SU-DHL-6 (cell line): ENCODE results near the gene AXIN1.

Experiments
- H2AFZ ChIP-seq: fragments of 200-600 bp; sonication (generic); 2 replicates; pipeline ENCODE4 v1.6.1; 2014; ENCODE audit warnings: low read depth, mild to moderate bottlenecking, moderate library complexity, mixed read lengths, antibody characterized with exemption, low read length; ENCODE audit not compliant: severe bottlenecking
- H3F3A ChIP-seq: fragments of 200-600 bp; shearing (Covaris generic); 2 replicates; pipeline ENCODE4 v1.6.0; 2016; ENCODE audit warnings: antibody characterized with exemption, mild to moderate bottlenecking; ENCODE audit not compliant: insufficient read depth
- H3K27ac ChIP-seq: fragments of 200-600 bp; sonication (generic); 2 replicates; pipeline ENCODE4 v1.5.1; 2016; ENCODE audit warnings: low read depth, mild to moderate bottlenecking, low read length, moderate library complexity, mixed read lengths
- H3K27me3 ChIP-seq: fragments of 200-600 bp; sonication (generic), shearing (Covaris generic); 2 replicates; pipeline ENCODE4 v1.6.0; 2014; ENCODE audit warnings: mild to moderate bottlenecking, low read length
- H3K36me3 ChIP-seq: fragments of 200-600 bp; sonication (generic); 2 replicates; pipeline ENCODE4 v1.6.1; 2014; ENCODE audit warnings: mild to moderate bottlenecking, low read length, mixed read lengths
- H3K4me2 ChIP-seq: fragments of 300-600, 200-600 bp; shearing (Covaris generic), sonication (generic); 2 replicates; pipeline ENCODE4 v1.6.0; 2014; ENCODE audit warnings: low read length, low read depth, mild to moderate bottlenecking; ENCODE audit not compliant: poor library complexity, severe bottlenecking
- H3K4me3 ChIP-seq: fragments of 200-600 bp; sonication (generic); 2 replicates; pipeline ENCODE4 v1.5.1; 2014; ENCODE audit warnings: antibody characterized with exemption, low read length, mild to moderate bottlenecking, mixed read lengths; ENCODE audit not compliant: insufficient read depth, poor library complexity, severe bottlenecking
- H3K79me2 ChIP-seq: fragments of 200-600 bp; sonication (generic); 2 replicates; pipeline ENCODE4 v1.6.1; 2014; ENCODE audit warnings: mild to moderate bottlenecking, low read length, moderate library complexity; ENCODE audit not compliant: insufficient read depth
- H3K9ac ChIP-seq: fragments of 200-600 bp; sonication (generic); 2 replicates; pipeline ENCODE4 v1.7.0; 2014; ENCODE audit warnings: mild to moderate bottlenecking, low read length
- H3K9me2 ChIP-seq: fragments of 200-600 bp; sonication (generic); replicated peaks from 2 replicates; pipeline ENCODE4 v1.6.1; 2014; ENCODE audit warnings: low read length; ENCODE audit not compliant: insufficient read depth
- H3K9me3 ChIP-seq: fragments of 200-600 bp; sonication (generic); 2 replicates; pipeline ENCODE4 v1.6.1; 2014; ENCODE audit warnings: low read length, mixed read lengths; ENCODE audit not compliant: insufficient read depth
- H4K20me1 ChIP-seq: fragments of 200-600 bp; sonication (generic); 2 replicates; pipeline ENCODE4 v1.6.1; 2014; ENCODE audit warnings: low read depth, mild to moderate bottlenecking, antibody characterized with exemption, low read length, moderate library complexity, mixed read lengths
- CTCF ChIP-seq: fragments of 200-600 bp; sonication (generic); IDR thresholded peaks from one replicate; pipeline ENCODE4 v1.5.1; 2017; ENCODE audit warnings: antibody characterized with exemption, mild to moderate bottlenecking, low read length, moderate library complexity; ENCODE audit not compliant: insufficient read depth, poor library complexity, severe bottlenecking
- EZH2phosphoT487 ChIP-seq: fragments of 200-600 bp; sonication (generic), shearing (Covaris generic); conservative IDR thresholded peaks from 2 replicates; pipeline ENCODE4 v1.6.1; 2018; ENCODE audit warnings: mild to moderate bottlenecking, antibody characterized with exemption, low read length, moderate library complexity, mixed read lengths

AXIN1 gene

GRCh38 chr16:339680-340079 is 12.8 kb downstream of the AXIN1 start:
- H3K4me2 ChIP-seq, result no peak overlapping the region
- H3K36me3 ChIP-seq, result no peaks in the 10 kb centered on the region
- H3K9me2 ChIP-seq, result no peaks in the 10 kb centered on the region
- no peak overlapping the region for H2AFZ ChIP-seq
- H3K4me3 ChIP-seq, result no peak overlapping the region
- no peak overlapping the region for H3K27ac ChIP-seq
- H3K9ac ChIP-seq, result no peak overlapping the region
- H3F3A ChIP-seq, result no peaks in the 10 kb centered on the region
- TF ChIP-seq EZH2phosphoT487 (no peak), CTCF (no peak)
- no peaks in the 10 kb centered on the region for H3K9me3 ChIP-seq
- H4K20me1 ChIP-seq, result no peaks in the 10 kb centered on the region
- H3K27me3 ChIP-seq, result no peaks in the 10 kb centered on the region
- H3K79me2 ChIP-seq, result peaks cover 55% of the 10 kb centered on the region

- Histone ChIP-seq H3K79me2 (peaks cover 58% of the 10 kb centered on the region), H3K4me2 (no peak overlapping the region), H3K9me3 (no peaks in the 10 kb centered on the region), H4K20me1 (no peaks in the 10 kb centered on the region), H3K27me3 (no peaks in the 10 kb centered on the region), H3K9ac (no peak overlapping the region), H3K36me3 (no peaks in the 10 kb centered on the region), H3F3A (no peaks in the 10 kb centered on the region), H3K9me2 (no peaks in the 10 kb centered on the region), H3K4me3 (no peak overlapping the region), H2AFZ (no peak overlapping the region), H3K27ac (no peak overlapping the region)
- TF ChIP-seq EZH2phosphoT487 (no peak), CTCF (no peak)
Observed at GRCh38 chr16:337975-338575, 14.4 kb downstream of the AXIN1 start.

- Histone ChIP-seq H3K36me3 (no peaks in the 10 kb centered on the region), H3K79me2 (peaks cover 58% of the 10 kb centered on the region), H3F3A (no peaks in the 10 kb centered on the region), H3K9ac (no peak overlapping the region), H4K20me1 (no peaks in the 10 kb centered on the region), H3K9me2 (no peaks in the 10 kb centered on the region), H3K9me3 (no peaks in the 10 kb centered on the region), H3K27me3 (no peaks in the 10 kb centered on the region), H2AFZ (no peak overlapping the region), H3K27ac (no peak overlapping the region), H3K4me2 (no peak overlapping the region), H3K4me3 (no peak overlapping the region)
- no peak for TF ChIP-seq CTCF
- TF ChIP-seq EZH2phosphoT487, result no peak
Observed at GRCh38 chr16:337437-337836, 15.1 kb downstream of the AXIN1 start.
